Measurements from ENCODE around the gene SIRPB1. TPM values are rescaled to one million over a fixed set of nuclear protein-coding genes. Genes with fewer than 3 reads are reported as not detected.
"Not testable (repeated sequence)": the region's sequence is repeated elsewhere in the genome, so short reads cannot be mapped to it uniquely, and the experiment has no call there.

Gene SIRPB1
- total RNA-seq, 1 donor from 2014 or later: not detected

DNA sequence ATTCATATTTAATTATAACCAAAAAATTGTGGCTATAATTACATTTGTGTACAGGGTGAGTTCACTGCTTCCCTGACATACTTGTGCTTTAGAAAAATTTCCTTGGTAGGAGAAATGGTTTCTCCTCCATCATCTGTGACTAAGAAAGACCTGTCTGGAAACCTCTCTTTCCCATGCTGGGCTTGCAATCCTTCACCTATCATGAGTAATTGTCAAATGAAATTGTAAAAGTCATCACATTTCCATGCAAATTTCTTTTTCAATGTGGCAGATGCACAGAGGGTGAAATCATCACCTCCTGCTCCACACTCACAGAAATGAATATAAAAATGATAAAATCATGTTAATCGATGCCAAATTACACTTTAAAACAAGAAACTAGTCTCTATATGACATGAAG, 1.5 kb upstream of the SIRPB1 start:
- no peaks in the 10 kb centered on the region for H3K36me3 Mint-ChIP-seq (ENCODE audit: low read depth, unreplicated experiment)
- no peak for DNase-seq (ENCODE audit: low spot score)
- H3K4me3 Mint-ChIP-seq (ENCODE audit: unreplicated experiment): no peak overlapping the region
- peaks cover 13% of the 10 kb centered on the region for H3K4me1 Mint-ChIP-seq (ENCODE audit: unreplicated experiment)
- TF ChIP-seq, protein P1, sequence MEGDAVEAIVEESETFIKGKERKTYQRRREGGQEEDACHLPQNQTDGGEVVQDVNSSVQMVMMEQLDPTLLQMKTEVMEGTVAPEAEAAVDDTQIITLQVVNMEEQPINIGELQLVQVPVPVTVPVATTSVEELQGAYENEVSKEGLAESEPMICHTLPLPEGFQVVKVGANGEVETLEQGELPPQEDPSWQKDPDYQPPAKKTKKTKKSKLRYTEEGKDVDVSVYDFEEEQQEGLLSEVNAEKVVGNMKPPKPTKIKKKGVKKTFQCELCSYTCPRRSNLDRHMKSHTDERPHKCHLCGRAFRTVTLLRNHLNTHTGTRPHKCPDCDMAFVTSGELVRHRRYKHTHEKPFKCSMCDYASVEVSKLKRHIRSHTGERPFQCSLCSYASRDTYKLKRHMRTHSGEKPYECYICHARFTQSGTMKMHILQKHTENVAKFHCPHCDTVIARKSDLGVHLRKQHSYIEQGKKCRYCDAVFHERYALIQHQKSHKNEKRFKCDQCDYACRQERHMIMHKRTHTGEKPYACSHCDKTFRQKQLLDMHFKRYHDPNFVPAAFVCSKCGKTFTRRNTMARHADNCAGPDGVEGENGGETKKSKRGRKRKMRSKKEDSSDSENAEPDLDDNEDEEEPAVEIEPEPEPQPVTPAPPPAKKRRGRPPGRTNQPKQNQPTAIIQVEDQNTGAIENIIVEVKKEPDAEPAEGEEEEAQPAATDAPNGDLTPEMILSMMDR (IDR thresholded peaks at IDR 0.05; ENCODE audit: unreplicated experiment): no peak
- no peak overlapping the region for H3K27ac Mint-ChIP-seq (ENCODE audit: unreplicated experiment)
- peaks cover 8% of the 10 kb centered on the region for H3K27me3 Mint-ChIP-seq (ENCODE audit: unreplicated experiment)
- no peaks in the 10 kb centered on the region for H3K9me3 Mint-ChIP-seq (ENCODE audit: unreplicated experiment)

DNA sequence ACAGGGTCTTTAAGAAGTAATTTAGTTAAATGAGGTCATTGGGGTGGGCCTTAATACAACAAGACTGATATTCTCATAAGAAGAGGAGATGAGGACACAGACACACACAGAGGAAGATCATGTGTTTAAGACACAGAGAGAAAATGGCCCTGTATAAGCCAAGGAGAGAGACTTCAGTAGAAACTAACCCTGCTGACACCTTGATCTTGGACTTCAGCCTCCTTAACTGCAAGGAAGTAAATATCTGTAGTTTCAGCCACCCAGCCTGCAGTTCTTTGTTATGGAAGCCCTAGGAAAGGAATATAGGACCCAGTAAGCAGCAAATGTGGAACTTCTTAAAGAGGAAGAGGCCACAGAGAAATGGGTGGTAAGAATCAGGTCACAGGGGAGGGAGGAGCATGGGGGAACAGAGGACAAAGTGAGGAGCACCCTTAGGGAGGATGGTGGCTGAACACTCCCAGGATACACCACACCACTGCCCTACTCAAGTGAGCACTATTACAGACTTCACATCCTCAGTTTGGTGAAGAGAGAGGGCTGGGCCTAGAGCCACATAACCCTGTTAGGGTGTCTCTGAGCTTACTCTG, 762 bp downstream of the SIRPB1 start:
- Mint-ChIP-seq H3K27ac (ENCODE audit: unreplicated experiment) (no peak overlapping the region), H3K36me3 (ENCODE audit: low read depth, unreplicated experiment) (no peaks in the 10 kb centered on the region), H3K27me3 (ENCODE audit: unreplicated experiment) (peaks cover 8% of the 10 kb centered on the region), H3K4me1 (ENCODE audit: unreplicated experiment) (peaks cover 13% of the 10 kb centered on the region), H3K9me3 (ENCODE audit: unreplicated experiment) (no peaks in the 10 kb centered on the region), H3K4me3 (ENCODE audit: unreplicated experiment) (no peak overlapping the region)
- TF ChIP-seq, protein P1 (IDR thresholded peaks at IDR 0.05; ENCODE audit: unreplicated experiment): no peak
- no peak for DNase-seq (ENCODE audit: low spot score)

DNA sequence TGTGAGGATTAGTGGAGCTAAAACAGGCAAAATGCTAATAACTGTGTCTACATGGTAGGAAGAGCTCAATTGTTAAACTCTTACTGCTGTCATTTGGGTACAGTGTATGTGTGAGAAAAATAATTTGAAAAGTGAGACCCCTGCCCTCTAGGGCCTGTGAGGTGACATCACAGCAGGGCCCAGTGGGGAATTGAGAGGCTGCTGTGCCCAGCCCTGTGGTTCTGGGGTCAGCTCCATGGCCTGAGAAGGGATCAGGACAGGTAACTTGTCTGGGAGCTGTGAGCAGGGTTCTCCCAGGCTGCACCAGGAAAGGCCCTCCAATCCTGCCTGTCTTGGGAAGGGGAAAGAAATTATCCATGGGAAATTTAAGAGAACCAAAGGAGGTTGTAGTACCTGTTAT, 1.3 kb downstream of the SIRPB1 start:
- DNase-seq (ENCODE audit: low spot score): no peak
- Mint-ChIP-seq H3K4me3 (ENCODE audit: unreplicated experiment) (no peak overlapping the region), H3K27me3 (ENCODE audit: unreplicated experiment) (peaks cover 8% of the 10 kb centered on the region), H3K27ac (ENCODE audit: unreplicated experiment) (peak overlapping the region; percentile 23), H3K9me3 (ENCODE audit: unreplicated experiment) (no peaks in the 10 kb centered on the region), H3K4me1 (ENCODE audit: unreplicated experiment) (peaks cover 13% of the 10 kb centered on the region), H3K36me3 (ENCODE audit: low read depth, unreplicated experiment) (no peaks in the 10 kb centered on the region)
- TF ChIP-seq, protein P1 (IDR thresholded peaks at IDR 0.05; ENCODE audit: unreplicated experiment): no peak

DNA sequence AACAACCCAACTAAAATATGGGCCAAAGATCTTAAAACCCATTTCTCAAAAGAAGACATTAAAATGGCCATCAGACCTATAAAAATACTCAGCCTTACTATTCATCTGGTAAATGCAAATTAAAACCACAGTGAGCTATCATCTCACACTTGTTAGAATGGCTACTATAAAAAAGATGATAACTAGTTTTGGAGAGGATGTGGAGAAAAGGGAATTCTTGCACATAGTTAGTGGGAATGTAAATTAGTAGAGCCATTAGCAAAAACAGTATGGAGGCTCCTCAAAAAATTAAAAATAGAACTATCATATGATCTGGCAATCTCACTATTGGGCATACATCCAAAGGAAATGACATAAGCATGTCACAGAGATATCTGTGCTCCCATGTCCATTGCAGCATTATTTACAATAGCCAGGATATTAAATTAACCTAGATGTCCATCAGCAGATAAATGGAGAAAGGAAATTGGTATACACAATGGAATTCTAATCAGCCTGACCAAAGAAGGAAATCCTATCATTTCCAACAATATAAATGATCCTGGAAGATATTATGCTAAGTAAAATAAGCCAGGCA, 2.9 kb downstream of the SIRPB1 start:
- Mint-ChIP-seq H3K36me3 (ENCODE audit: low read depth, unreplicated experiment) (no peaks in the 10 kb centered on the region), H3K4me3 (ENCODE audit: unreplicated experiment) (no peak overlapping the region), H3K4me1 (ENCODE audit: unreplicated experiment) (peaks cover 7% of the 10 kb centered on the region), H3K9me3 (ENCODE audit: unreplicated experiment) (no peaks in the 10 kb centered on the region), H3K27me3 (ENCODE audit: unreplicated experiment) (peaks cover 8% of the 10 kb centered on the region), H3K27ac (ENCODE audit: unreplicated experiment) (no peak overlapping the region)
- no peak for DNase-seq (ENCODE audit: low spot score)
- TF ChIP-seq, protein P1 (IDR thresholded peaks at IDR 0.05; ENCODE audit: unreplicated experiment): no peak

DNA sequence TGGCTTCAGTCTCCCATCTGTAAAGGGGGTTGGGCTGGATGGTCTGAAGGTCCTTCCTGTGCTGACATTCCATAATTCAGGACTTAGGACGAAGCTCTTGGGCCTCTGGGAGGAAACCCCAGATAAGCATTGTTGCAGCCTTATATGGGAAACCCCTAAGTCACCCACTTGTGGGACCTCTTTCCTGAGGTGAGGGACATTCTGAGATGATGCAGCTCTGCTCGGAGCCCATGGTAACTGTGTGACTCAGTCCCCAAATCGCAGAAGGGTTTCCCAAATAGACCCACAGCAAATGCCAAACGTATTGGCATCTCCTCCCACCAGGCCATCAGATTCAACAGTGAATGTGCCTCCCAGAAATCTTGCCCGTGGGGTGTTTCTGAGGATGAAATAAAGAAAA, 9.4 kb downstream of the SIRPB1 start:
- H3K27ac Mint-ChIP-seq (ENCODE audit: unreplicated experiment); DNase-seq (ENCODE audit: low spot score); H3K27me3 Mint-ChIP-seq (ENCODE audit: unreplicated experiment); H3K4me1 Mint-ChIP-seq (ENCODE audit: unreplicated experiment); H3K9me3 Mint-ChIP-seq (ENCODE audit: unreplicated experiment); H3K4me3 Mint-ChIP-seq (ENCODE audit: unreplicated experiment); H3K36me3 Mint-ChIP-seq (ENCODE audit: low read depth, unreplicated experiment): not testable (repeated sequence)

DNA sequence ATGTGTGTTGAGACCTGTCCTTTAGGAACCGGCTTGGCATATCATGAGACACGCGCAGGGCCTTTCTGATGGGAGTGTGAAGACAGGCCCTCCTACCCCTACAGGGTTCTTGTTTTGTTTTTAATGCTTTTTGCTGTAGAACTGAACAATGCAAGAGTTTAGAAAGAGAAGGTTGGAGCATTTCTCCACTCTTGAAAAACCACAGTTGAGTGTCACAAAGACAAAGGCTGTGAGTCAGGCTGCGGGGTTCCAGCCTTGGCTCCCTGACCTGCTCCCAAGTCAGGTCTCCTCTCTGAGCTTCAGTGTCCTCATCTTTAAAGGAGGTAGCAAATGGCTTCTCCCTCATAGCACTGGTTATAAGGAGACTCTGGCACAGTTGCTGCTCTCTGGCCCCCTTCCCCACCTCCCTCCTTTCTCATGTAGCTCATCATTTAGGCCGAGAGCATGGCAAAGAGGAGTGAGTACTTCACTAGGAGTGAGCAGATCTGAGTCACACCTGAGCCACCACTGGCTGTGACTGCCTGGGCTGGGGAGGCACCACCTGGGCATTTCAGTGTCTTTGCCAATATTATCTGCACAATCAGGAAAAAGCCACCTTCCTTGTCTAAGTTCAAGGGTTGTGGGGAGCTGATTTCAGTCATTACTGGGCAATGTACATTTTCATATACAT, 11.0 kb downstream of the SIRPB1 start:
- H3K36me3 Mint-ChIP-seq (ENCODE audit: low read depth, unreplicated experiment); H3K4me1 Mint-ChIP-seq (ENCODE audit: unreplicated experiment); H3K9me3 Mint-ChIP-seq (ENCODE audit: unreplicated experiment); DNase-seq (ENCODE audit: low spot score); H3K4me3 Mint-ChIP-seq (ENCODE audit: unreplicated experiment); H3K27ac Mint-ChIP-seq (ENCODE audit: unreplicated experiment); H3K27me3 Mint-ChIP-seq (ENCODE audit: unreplicated experiment): not testable (repeated sequence)

Data from endothelial cell (in vitro differentiated cells).